K562 (cell line): ENCODE results near the gene TNNI2. TPM values are rescaled to one million over a fixed set of nuclear protein-coding genes. Genes with fewer than 3 reads are reported as not detected.
A peak's percentile ranks its signal among the peaks of the same experiment; 100 is the strongest.

ENCODE experiments used
- ATAC-seq: fragments of 200-7000 bp; cut with Tn5 transposase; 3 replicates; pipeline ENCODE4 v1.9.1; 2020; ENCODE audit warnings: moderate library complexity
- BruUV-seq: library from RNA; stranded (reverse); fragments of 400-500 nt; replicated peaks from 2 replicates; lab custom pipeline; 2021; lab: Mats Ljungman, UMichigan
- CTCF ChIA-PET: fragments of 300-600 bp; formaldehyde crosslinking; extraction: SDS; loops from one replicate; lab custom pipeline; 2021; ENCODE audit warnings: low intra/inter-chr PET ratio; lab: Yijun Ruan, JAX
- POLR2A ChIA-PET: fragments of 300-600, 350-650 bp; sonication (Branson Sonifier 250); formaldehyde crosslinking; extraction: SDS; loops from one replicate; lab custom pipeline; 2021; ENCODE audit warnings: antibody characterized with exemption, inconsistent platforms; lab: Yijun Ruan, JAX
- DNase-seq, 4 experiments: peaks; one replicate each; pipeline versions ENCODE4 v3.0.0 to v3.0.0-alpha.2; 2011 to 2018; ENCODE audit warnings: low spot score in 3 of 4, mixed read lengths in 3 of 4; ENCODE audit errors: extremely low read depth in 1 of 4
- FAIRE-seq: peaks from 2 replicates; lab custom pipeline; 2011; peaks lifted over from hg19 to GRCh38; lab: Jason Lieb, UNC
- H2AFZ ChIP-seq: 2 replicates; pipeline ENCODE4 v1.6.0; 2011; ENCODE audit warnings: low read depth, low read length, control low read depth, inconsistent platforms
- H3K27ac ChIP-seq: fragments of 200-600 bp; 3 replicates; pipeline ENCODE4 v1.8.0; 2011; ENCODE audit warnings: low read depth, mild to moderate bottlenecking, control low read depth, inconsistent platforms, low read length, moderate library complexity, mixed read lengths; ENCODE audit errors: extremely low read depth
- H3K27me3 ChIP-seq, 2 experiments: fragments of 300-600 bp in 1 of 2; 2 replicates in 1 of 2; 3 replicates in 1 of 2; pipeline versions ENCODE4 v1.6.0 to v1.8.0; 2011; ENCODE audit warnings: inconsistent platforms in 2 of 2, low read length in 2 of 2, mild to moderate bottlenecking in 1 of 2, mixed read lengths in 1 of 2, moderate library complexity in 1 of 2; ENCODE audit not compliant: control insufficient read depth in 2 of 2, insufficient read depth in 2 of 2
- H3K36me3 ChIP-seq: fragments of 300-600 bp; 3 replicates; pipeline ENCODE4 v1.8.0; 2011; ENCODE audit warnings: mild to moderate bottlenecking, low read length, inconsistent platforms; ENCODE audit not compliant: control insufficient read depth, insufficient read depth
- H3K4me1 ChIP-seq, 2 experiments: fragments of 200-600 bp in 1 of 2; replicated peaks in 1 of 2; 2 replicates in 1 of 2; 3 replicates in 1 of 2; pipeline versions ENCODE4 v1.5.1 to v1.8.0; 2011; ENCODE audit warnings: inconsistent platforms in 2 of 2, low read length in 2 of 2, mild to moderate bottlenecking in 1 of 2, mixed read lengths in 1 of 2, moderate library complexity in 1 of 2; ENCODE audit not compliant: control insufficient read depth in 2 of 2, insufficient read depth in 2 of 2
- H3K4me2 ChIP-seq: 2 replicates; pipeline ENCODE4 v1.6.1; 2011; ENCODE audit warnings: low read length, control low read depth, inconsistent platforms, mixed read lengths; ENCODE audit not compliant: insufficient read depth
- H3K4me3 ChIP-seq: fragments of 200-600 bp; sonication (generic), shearing (Covaris generic); 2 replicates; pipeline ENCODE4 v1.5.1; 2016; ENCODE audit warnings: control low read depth, inconsistent platforms
- H3K79me2 ChIP-seq: fragments of 200-600 bp; 3 replicates; pipeline ENCODE4 v1.8.0; 2011; ENCODE audit warnings: low read length, inconsistent platforms; ENCODE audit not compliant: control insufficient read depth, insufficient read depth
- H3K9ac ChIP-seq, 2 experiments: 2 replicates each; pipeline versions ENCODE4 v1.6.0 to v1.6.1; 2011; ENCODE audit warnings: low read depth in 2 of 2, low read length in 2 of 2, control low read depth in 1 of 2, inconsistent platforms in 1 of 2, mild to moderate bottlenecking in 1 of 2, mixed read lengths in 1 of 2; ENCODE audit not compliant: insufficient read depth in 1 of 2
- H3K9me1 ChIP-seq: one replicate; pipeline ENCODE4 v1.6.0; 2011; ENCODE audit warnings: inconsistent platforms, mild to moderate bottlenecking, low read length, moderate library complexity; ENCODE audit not compliant: control insufficient read depth, insufficient read depth
- H3K9me3 ChIP-seq: replicated peaks from 2 replicates; pipeline ENCODE4 v1.5.1; 2011; ENCODE audit warnings: low read depth, low read length, inconsistent platforms; ENCODE audit not compliant: control insufficient read depth, insufficient read depth
- H4K20me1 ChIP-seq: replicated peaks from 2 replicates; pipeline ENCODE4 v1.6.1; 2011; ENCODE audit warnings: low read length, inconsistent platforms, mixed read lengths; ENCODE audit not compliant: control insufficient read depth, insufficient read depth
- ZNF263 ChIP-seq: sonication (generic); formaldehyde crosslinking; IDR thresholded peaks from 2 replicates; pipeline ENCODE4 v1.8.0; 2022; ENCODE audit warnings: mild to moderate bottlenecking, missing genetic modification reagents, borderline replicate concordance
- WGBS: fragments of 100-300 bp; shearing (Covaris generic); methylation state at CpG from one replicate; pipeline ENCODE4 v1.1.6; 2016; ENCODE audit warnings: low coverage, mixed read lengths; ENCODE audit not compliant: insufficient coverage; ENCODE audit errors: missing lambda C conversion rate; 5-methylcytosine and 5-hydroxymethylcytosine counted together
- in situ Hi-C: fragments of 300-500 bp; cut with MboI; formaldehyde crosslinking; loops from 4 replicates; pipeline ENCODE4 v1.15.0; 2018; ENCODE audit warnings: inconsistent platforms, mixed read lengths
- intact Hi-C: fragments of 100-400 bp; cut with micrococcal nuclease; formaldehyde crosslinking; loops from 2 replicates; pipeline ENCODE4 v1.14.2; 2022
- polyA plus RNA-seq, 8 experiments: library from polyadenylated mRNA; depleted of rRNA in 4 of 8; stranded (reverse) in 5 of 8; unstranded in 3 of 8; fragments of >200 nt; fragmentation: Nextera tagmentation in 2 of 8; fragmentation: Illumina TruSeq in 1 of 8; extraction: Ambion mirVana in 2 of 8; extraction: Trizol in 1 of 8; gene quantifications; 2 replicates each; pipeline versions ENCODE4 v1.2.1 to v1.2.3, GENCODE V29; 2011 to 2014; ENCODE audit warnings: inconsistent platforms in 1 of 8, missing spikeins in 1 of 8
- total RNA-seq, 7 experiments: library from RNA; depleted of rRNA in 6 of 7; stranded (reverse); fragments of >200 nt in 6 of 7; fragmentation: Illumina TruSeq in 2 of 7; extraction: Trizol in 2 of 7; gene quantifications; 2 replicates each; pipeline versions ENCODE4 v1.2.1 to v1.2.3, GENCODE V29; 2011 to 2021; ENCODE audit warnings: low replicate concordance in 1 of 7
- TF ChIP-seq, protein P1 (sequence below): IDR thresholded peaks from 2 replicates; pipeline ENCODE4 v1.6.1; 2011; ENCODE audit not compliant: insufficient read length; ENCODE audit errors: extremely low read depth

The TNNI2 gene
- total and polyA plus RNA-seq, 9 of the 15 experiments (the other 6 are each of a cell fraction or from before 2014, with no cell fraction given), result not detected

DNA sequence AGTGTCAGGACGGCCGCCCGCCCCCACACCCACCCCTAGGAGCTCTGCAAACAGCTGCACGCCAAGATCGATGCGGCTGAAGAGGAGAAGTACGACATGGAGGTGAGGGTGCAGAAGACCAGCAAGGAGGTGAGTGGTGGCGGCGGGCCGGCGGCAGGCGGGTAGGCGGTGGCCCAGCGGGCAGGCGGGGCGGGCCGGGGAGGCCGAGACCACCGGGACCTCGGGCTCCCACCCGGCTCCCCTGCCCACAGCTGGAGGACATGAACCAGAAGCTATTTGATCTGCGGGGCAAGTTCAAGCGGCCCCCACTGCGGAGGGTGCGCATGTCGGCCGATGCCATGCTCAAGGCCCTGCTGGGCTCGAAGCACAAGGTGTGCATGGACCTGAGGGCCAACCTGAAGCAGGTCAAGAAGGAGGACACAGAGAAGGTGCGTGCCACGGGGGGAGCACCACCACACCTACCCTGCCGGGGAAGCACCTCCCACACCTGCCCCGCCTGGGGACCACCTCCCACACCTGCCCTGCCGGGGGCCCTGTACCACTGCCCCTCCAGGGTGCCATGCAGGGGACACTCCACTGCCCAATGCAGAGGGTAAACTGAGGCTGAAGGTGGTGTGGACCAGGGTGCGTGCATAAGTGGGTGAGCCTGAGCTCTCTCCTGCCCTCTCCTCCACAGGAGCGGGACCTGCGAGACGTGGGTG is 2.1 kb downstream of the TNNI2 start:
- peaks cover 9 to 79% of the 10 kb centered on the region in 2 experiments; a peak in 4 of 5 replicates for H3K4me1 ChIP-seq
- ChIA-PET CTCF (no interaction called here), POLR2A (interaction anchor here (0.6 to 2.0 kb wide), 2 partner anchors 9 to 33 kb away, joined by 4 to 6 read pairs; no protein-coding TSS in a partner anchor)
- H3K4me3 ChIP-seq, result no peak overlapping the region
- no peak for ATAC-seq
- no peaks in the 10 kb centered on the region for H3K79me2 ChIP-seq
- H3K9ac ChIP-seq, result no peak overlapping the region
- peaks cover 3 to 49% of the 10 kb centered on the region in 2 experiments; a peak in 3 of 5 replicates for H3K27me3 ChIP-seq
- H3K27ac ChIP-seq, result no peak overlapping the region
- H3K9me3 ChIP-seq, result no peaks in the 10 kb centered on the region
- DNase-seq, result peak in 1 of 4 experiments; percentile 32
- no peaks in the 10 kb centered on the region for H3K9me1 ChIP-seq
- TF ChIP-seq ZNF263 (CRISPR knock-in tag), result peak; percentile 50; the same call in 1 of the 2 replicates
- TF ChIP-seq, protein P1, sequence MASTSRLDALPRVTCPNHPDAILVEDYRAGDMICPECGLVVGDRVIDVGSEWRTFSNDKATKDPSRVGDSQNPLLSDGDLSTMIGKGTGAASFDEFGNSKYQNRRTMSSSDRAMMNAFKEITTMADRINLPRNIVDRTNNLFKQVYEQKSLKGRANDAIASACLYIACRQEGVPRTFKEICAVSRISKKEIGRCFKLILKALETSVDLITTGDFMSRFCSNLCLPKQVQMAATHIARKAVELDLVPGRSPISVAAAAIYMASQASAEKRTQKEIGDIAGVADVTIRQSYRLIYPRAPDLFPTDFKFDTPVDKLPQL, result no peak
- H4K20me1 ChIP-seq, result peaks cover 6% of the 10 kb centered on the region
- in situ Hi-C loops, result no loop called here
- no peak overlapping the region for H2AFZ ChIP-seq
- no TSS peak for BruUV-seq
- H3K4me2 ChIP-seq, result no peak overlapping the region
- WGBS, result 11% methylated on average over 23 of the region's 37 CpGs
- intact Hi-C loops, result no loop called here
- FAIRE-seq, result no peak
- no peaks in the 10 kb centered on the region for H3K36me3 ChIP-seq
